Fibroblast of mammary gland (primary cell): Measurements from ENCODE around the gene ADIPOR2.

Experiments
- DNase-seq: peaks from one replicate; pipeline ENCODE4 v3.0.0-alpha.2; 2010; ENCODE audit warnings: low read depth
- H3K4me3 ChIP-seq: 2 replicates; pipeline ENCODE4 v1.5.1; 2011; ENCODE audit warnings: low read depth, mild to moderate bottlenecking, low read length, moderate library complexity; ENCODE audit not compliant: control insufficient read depth
- TF ChIP-seq, protein P1 (sequence below): conservative IDR thresholded peaks from 2 replicates; pipeline ENCODE4 v1.5.1; 2011; ENCODE audit warnings: low read depth, low read length, inconsistent platforms; ENCODE audit not compliant: control insufficient read depth, insufficient read depth

The ADIPOR2 gene

DNA sequence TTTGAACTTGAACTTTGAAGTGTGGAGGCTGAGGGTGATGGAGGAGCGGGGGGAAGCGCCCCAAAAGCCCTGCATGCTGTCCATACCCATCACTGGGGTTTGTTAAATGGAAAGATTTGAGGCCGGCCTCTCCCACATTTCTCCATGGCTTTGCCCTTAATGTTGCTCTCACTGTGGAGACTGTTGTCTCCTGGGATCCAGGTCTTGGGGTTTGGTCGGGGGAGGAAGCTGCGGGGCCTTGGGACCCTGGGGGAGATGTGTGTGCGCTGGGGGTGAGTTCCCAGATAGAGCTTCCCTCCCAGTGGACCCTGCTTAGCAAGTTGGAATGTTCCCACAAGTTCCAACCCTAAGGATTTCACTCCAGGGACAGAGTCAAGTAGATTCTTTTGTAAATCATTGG is 101.5 kb downstream of the ADIPOR2 start:
- no peak overlapping the region for H3K4me3 ChIP-seq
- TF ChIP-seq, protein P1, sequence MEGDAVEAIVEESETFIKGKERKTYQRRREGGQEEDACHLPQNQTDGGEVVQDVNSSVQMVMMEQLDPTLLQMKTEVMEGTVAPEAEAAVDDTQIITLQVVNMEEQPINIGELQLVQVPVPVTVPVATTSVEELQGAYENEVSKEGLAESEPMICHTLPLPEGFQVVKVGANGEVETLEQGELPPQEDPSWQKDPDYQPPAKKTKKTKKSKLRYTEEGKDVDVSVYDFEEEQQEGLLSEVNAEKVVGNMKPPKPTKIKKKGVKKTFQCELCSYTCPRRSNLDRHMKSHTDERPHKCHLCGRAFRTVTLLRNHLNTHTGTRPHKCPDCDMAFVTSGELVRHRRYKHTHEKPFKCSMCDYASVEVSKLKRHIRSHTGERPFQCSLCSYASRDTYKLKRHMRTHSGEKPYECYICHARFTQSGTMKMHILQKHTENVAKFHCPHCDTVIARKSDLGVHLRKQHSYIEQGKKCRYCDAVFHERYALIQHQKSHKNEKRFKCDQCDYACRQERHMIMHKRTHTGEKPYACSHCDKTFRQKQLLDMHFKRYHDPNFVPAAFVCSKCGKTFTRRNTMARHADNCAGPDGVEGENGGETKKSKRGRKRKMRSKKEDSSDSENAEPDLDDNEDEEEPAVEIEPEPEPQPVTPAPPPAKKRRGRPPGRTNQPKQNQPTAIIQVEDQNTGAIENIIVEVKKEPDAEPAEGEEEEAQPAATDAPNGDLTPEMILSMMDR: no peak
- no peak for DNase-seq

DNA sequence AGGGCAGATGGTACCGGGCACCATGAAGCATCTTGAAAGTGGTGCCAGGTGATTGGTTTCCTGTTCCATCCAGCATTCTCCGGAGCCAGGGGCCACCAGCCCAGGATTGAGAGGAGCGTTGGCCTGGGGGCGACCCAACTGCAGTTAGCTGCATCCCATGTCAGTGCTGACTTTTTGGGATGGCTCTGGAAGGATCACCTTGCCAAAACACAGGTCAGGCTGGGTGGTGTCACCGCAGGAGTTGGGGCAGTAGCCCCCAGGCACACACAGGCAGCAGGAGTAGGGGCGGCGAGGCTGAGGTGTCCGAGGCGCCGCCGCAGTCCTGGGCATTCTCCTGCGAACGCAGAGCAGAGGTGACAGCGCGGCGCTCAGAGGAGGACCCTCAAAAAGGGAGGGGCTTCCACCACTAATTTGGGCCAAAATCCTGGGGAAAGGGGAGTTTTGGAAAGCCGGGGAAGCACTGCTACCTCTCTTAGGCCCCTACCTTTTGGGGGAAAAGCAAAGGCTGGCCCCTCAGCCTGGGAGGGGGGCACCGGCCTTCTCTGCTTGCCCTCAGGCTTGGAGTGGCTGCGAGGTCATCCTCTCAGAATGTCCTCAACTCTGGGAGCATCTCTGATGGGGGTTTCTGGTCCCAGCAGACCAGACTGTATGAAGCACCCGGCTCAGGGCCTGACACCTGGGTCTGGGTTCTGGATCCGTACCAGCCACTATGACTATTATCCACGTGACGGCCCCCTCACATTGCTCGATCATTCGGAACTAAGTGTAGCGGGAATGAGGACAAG is 102.7 kb downstream of the ADIPOR2 start:
- H3K4me3 ChIP-seq: no peak overlapping the region
- TF ChIP-seq, protein P1: no peak
- DNase-seq: no peak

DNA sequence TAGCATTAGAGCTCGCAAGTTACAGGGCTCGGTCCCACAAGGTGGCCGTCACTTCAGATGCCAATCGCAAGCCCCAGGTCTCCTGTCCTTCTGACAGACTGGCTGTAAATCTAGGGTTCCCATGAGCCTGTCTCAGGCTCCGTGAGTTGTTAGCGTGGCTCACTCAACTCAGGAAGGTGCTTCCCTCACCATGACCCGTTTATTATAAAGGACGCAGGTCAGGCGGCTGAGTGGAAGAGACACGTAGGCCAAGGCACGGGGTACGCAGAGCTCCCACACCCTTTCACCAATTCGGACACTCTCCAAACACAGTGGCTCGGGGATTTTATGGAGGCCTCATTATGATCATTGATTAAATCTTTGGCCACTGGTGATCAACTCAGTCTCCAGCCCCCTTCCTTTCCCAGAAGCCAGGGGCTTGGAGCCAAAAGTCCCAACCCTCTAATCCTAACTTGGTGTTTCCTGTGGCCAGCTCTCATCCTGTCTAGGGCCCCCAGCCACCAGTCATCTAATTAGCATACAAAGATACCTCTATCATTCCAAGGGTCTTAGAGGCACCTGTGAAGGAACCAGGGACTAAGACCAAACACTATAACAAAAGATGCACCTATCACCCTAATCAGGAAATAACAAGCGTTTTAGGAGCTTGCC is 103.7 kb downstream of the ADIPOR2 start:
- TF ChIP-seq, protein P1: no peak
- no peak overlapping the region for H3K4me3 ChIP-seq
- DNase-seq: no peak

DNA sequence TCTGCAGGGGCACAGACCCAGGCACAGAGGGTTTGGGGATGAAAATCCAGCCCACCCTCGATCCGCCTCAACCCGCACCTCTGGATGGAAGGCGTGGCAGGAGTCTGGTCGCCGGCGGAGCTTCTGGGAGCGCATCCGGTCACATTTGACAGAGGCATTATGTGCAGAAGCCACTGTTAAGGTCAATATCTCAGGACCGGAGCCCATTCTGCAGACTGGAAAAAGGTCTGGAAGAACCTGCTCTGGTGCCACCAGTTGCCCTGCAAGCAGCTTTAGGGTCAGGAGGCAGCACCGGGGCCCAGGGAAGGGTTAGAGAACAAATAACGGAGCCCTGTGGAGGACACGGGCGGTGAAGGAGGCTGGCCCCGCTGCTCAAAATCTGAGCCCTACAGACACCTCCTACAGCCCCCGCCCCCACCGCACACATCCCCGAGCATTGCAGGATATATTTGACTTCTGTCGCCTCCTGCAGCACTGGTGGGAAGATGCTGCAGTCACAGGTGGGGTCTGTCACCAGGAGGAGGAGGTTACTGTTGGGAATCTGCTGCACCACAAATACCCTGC is 104.4 kb downstream of the ADIPOR2 start:
- no peak overlapping the region for H3K4me3 ChIP-seq
- TF ChIP-seq, protein P1: no peak
- no peak for DNase-seq

DNA sequence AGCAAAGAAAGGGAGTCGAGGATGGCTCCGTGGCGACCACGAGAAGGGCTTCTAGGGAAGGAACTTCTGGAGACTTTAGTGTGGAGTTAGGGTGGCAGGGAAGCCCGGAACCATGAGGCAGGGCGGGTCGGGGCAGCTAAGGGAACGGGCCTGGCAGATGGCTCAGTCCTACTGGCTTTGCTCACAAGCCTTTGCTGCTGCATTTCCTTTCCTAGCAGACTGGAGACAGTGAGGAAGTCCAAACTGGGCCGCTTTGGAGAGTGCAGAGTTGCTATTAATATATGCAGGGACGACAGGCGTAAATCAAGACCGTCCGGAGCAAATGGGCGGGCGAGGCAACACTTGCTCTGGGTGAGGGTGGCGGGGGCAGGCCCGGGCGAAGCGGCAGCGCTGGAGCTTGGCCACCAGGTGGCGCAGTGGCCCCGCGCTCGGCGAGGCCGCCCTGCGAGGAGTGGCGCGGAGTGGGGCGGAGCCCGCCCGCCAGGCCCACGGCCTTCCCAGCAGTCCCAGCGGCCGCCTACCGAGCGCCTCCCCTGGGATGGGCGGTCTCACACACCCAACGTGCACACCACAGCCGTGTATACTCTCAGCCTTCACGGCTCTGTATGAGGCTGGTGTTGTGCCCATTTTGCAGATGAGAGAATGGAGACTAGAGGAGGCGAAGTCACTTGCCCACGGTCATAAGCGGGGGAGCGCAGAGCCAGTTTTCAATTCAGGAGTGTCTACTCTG is 105.1 kb downstream of the ADIPOR2 start:
- DNase-seq: peak; percentile 86
- TF ChIP-seq, protein P1: peak; percentile 48
- peak overlapping the region; percentile 55 for H3K4me3 ChIP-seq

DNA sequence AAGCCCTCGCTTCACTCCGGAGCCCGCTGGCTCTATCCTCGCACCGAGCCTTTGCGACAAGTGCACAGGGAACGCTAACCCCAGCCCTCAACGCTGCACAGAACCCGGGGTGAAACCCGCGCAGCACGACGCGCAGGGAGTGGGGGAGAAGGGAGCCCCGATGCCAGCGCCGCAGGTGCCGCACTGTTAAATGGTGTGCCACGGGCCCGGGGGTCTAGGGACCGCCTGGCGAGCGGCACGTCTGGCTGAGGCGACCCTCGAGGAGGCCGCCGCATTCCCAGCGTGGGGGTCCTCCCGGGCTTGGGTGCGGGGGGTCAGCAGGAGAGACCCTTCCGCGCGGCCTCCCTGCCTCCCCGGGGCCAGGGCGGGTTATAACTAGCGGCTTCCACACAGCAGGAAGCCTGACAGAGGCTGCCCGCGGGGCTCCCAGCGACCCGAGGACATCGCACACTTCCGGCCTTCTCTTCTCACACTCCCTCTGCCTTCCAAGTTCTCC is 105.7 kb downstream of the ADIPOR2 start:
- TF ChIP-seq, protein P1: no peak
- peak overlapping the region; percentile 55 for H3K4me3 ChIP-seq
- DNase-seq: peak; percentile 19
